ENCODE results near the gene ABCA4. TPM values are rescaled to one million over a fixed set of nuclear protein-coding genes. Genes with fewer than 3 reads are reported as not detected.

Gene ABCA4
- total RNA-seq, 4 donors from 2014 or later: 0.49 to 2.0 (median 1.0) TPM; not detected in 1

DNA sequence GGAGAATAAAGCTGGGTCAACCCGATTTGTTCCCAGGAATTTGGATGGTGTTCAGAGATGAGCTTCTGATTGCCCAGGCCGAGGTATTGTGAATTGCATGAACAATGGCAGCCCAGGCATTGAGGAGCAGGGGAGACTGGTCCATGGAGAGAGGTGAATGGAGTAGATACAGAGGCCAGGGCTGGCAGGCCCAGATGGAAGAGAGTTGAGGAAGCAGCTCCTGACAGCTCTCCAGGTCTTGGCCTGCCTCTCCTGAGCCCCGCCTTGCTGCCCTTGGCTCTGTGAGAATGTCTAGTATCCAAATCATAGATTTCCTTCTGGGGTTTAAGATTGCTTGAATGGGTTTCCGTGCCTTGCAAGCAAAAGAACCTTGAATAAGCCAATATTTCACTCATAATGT, 11.5 kb downstream of the ABCA4 start:
- H3K27ac ChIP-seq: no peak overlapping the region
- no peak for TF ChIP-seq POLR2A (IDR thresholded peaks at IDR 0.05)
- TF ChIP-seq, protein P1, sequence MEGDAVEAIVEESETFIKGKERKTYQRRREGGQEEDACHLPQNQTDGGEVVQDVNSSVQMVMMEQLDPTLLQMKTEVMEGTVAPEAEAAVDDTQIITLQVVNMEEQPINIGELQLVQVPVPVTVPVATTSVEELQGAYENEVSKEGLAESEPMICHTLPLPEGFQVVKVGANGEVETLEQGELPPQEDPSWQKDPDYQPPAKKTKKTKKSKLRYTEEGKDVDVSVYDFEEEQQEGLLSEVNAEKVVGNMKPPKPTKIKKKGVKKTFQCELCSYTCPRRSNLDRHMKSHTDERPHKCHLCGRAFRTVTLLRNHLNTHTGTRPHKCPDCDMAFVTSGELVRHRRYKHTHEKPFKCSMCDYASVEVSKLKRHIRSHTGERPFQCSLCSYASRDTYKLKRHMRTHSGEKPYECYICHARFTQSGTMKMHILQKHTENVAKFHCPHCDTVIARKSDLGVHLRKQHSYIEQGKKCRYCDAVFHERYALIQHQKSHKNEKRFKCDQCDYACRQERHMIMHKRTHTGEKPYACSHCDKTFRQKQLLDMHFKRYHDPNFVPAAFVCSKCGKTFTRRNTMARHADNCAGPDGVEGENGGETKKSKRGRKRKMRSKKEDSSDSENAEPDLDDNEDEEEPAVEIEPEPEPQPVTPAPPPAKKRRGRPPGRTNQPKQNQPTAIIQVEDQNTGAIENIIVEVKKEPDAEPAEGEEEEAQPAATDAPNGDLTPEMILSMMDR (IDR thresholded peaks at IDR 0.05): no peak
- no peaks in the 10 kb centered on the region for H3K36me3 ChIP-seq
- no peaks in the 10 kb centered on the region for H3K9me3 ChIP-seq
- no peaks in the 10 kb centered on the region for H3K27me3 ChIP-seq
- H3K4me1 ChIP-seq: no peaks in the 10 kb centered on the region
- intact Hi-C loops (cut with DNase I; ENCODE audit: low total_unique reads): no loop called here
- no peak overlapping the region for H3K4me3 ChIP-seq
- peak in 1 of 2 donors; percentile 11 for DNase-seq

DNA sequence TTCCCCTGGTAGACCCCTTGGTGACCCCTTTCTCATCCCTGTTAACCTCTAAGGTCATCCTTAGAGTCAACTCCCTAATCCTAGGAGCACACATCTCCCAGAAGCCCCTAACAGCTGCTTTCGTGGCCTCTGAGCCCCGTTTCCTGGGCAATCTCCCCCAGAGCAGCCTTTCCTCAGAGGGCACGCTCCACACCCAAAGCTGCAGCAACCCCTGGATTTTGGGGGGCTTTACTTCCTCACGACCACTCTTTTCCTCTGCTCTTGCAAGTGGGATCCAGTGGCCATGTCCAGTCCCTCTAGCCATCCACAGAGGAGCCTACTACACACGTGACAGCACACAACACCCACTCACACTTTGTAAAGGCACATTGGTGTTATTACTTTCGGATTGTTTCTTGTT, 13.8 kb downstream of the ABCA4 start:
- no peak overlapping the region for H3K4me3 ChIP-seq
- intact Hi-C loops (cut with DNase I; ENCODE audit: low total_unique reads): no loop called here

DNA sequence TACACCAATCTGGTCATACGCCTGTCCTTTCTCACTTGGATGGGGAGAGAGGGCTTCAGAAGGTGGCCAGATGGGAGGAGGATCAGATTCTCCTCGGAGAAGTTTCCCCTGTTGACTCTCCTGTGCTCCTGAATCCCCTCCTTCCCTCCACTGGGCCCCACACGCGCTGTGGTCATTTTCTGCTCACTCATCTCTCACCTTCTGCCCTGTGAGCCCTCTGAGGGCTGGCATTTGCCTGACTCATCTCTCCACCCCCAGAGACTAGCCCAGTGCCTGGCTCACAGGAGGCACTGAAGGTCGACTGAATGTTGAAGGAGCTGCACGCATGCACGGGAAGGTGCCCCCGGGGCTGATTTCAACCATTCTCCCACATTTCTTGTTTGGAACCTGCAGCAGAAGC, 14.2 kb downstream of the ABCA4 start:
- Histone ChIP-seq H3K4me3 (no peak overlapping the region), H3K4me1 (no peaks in the 10 kb centered on the region), H3K27ac (no peak overlapping the region), H3K27me3 (no peaks in the 10 kb centered on the region), H3K36me3 (no peaks in the 10 kb centered on the region), H3K9me3 (no peaks in the 10 kb centered on the region)
- TF ChIP-seq POLR2A (IDR thresholded peaks at IDR 0.05): no peak
- TF ChIP-seq, protein P1 (IDR thresholded peaks at IDR 0.05): no peak
- DNase-seq: no peak
- intact Hi-C loops (cut with DNase I; ENCODE audit: low total_unique reads): no loop called here

More for the DNA sequence above, 13.8 kb downstream of the ABCA4 start:
- DNase-seq: no peak
- Histone ChIP-seq H3K27me3 (no peaks in the 10 kb centered on the region), H3K4me1 (no peaks in the 10 kb centered on the region), H3K36me3 (no peaks in the 10 kb centered on the region), H3K9me3 (no peaks in the 10 kb centered on the region), H3K27ac (no peak overlapping the region)
- TF ChIP-seq POLR2A (IDR thresholded peaks at IDR 0.05): no peak
- TF ChIP-seq, protein P1 (IDR thresholded peaks at IDR 0.05): no peak

DNA sequence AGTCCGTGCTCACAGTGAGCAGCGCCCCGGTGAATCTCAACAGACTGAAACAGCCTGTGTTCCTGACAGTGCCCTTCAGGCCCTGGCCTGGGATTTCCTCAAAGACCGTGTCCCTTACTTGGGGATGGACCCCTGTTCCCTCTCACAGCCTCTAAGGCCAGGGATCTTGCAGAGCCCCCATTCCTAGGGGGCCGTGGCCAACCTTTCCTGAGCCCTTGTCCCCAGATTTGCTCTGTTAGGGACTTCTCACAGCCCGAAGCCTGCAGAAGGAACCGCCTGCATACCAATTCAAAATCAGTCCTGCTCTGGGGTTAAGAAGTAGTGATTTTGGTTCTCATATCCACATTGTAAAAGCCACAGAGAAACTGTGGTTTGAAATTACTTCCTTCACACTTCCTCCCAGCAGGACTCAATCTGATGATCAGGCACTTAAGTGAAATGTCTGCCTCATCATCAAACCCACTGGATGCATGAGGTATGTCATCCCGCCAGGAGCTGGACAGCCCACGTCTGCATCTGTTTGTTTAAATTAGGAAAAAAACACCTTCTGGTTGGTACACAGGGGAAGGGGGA, 14.9 kb downstream of the ABCA4 start:
- Histone ChIP-seq H3K27ac (no peak overlapping the region), H3K36me3 (no peaks in the 10 kb centered on the region), H3K4me3 (no peak overlapping the region), H3K4me1 (peaks cover 0 to 3% of the 10 kb centered on the region in 2 donors), H3K9me3 (no peaks in the 10 kb centered on the region), H3K27me3 (no peaks in the 10 kb centered on the region)
- no peak for DNase-seq
- no peak for TF ChIP-seq POLR2A (IDR thresholded peaks at IDR 0.05)
- TF ChIP-seq, protein P1 (IDR thresholded peaks at IDR 0.05): no peak
- intact Hi-C loops (cut with DNase I; ENCODE audit: low total_unique reads): no loop called here

DNA sequence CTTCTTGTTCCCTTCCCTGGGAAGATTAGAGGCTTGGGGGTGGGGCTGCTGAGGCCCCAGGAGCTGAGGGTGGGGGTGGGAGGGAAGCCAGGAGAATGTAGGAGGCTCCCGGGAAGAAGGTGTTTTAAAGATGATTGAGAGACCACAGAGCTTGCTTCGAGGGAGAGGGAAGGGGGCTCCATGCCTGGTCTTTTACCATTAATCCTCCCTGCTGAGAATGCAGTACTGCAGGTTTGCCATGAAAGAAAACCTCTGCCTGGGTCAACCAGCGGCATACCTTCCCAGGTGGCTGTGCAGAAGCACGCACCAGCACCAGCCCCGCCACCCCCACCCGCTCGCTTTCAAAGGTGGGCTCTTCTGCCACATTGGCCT, 15.4 kb downstream of the ABCA4 start:
- no peak for DNase-seq
- intact Hi-C loops (cut with DNase I; ENCODE audit: low total_unique reads): no loop called here
- TF ChIP-seq, protein P1 (IDR thresholded peaks at IDR 0.05): no peak
- no peak for TF ChIP-seq POLR2A (IDR thresholded peaks at IDR 0.05)
- H3K4me1 ChIP-seq: peaks cover 0 to 8% of the 10 kb centered on the region in 2 donors
- H3K4me3 ChIP-seq: no peak overlapping the region
- H3K27ac ChIP-seq: no peak overlapping the region
- no peaks in the 10 kb centered on the region for H3K36me3 ChIP-seq
- H3K9me3 ChIP-seq: no peaks in the 10 kb centered on the region
- no peaks in the 10 kb centered on the region for H3K27me3 ChIP-seq
